IPS-18c (cell line): ENCODE data around the gene CELSR1.
A peak's percentile ranks its signal among the peaks of the same experiment; 100 is the strongest.

Experiments
- H3K4me3 ChIP-seq: 2 replicates; pipeline ENCODE4 v1.7.0; 2013; ENCODE audit warnings: low read depth, mild to moderate bottlenecking, low read length, moderate library complexity; ENCODE audit not compliant: insufficient read depth
- H3K9me3 ChIP-seq: one replicate; pipeline ENCODE4 v1.6.1; 2013; ENCODE audit warnings: mild to moderate bottlenecking, low read length, moderate library complexity; ENCODE audit not compliant: control insufficient read depth, insufficient read depth

The CELSR1 gene

DNA sequence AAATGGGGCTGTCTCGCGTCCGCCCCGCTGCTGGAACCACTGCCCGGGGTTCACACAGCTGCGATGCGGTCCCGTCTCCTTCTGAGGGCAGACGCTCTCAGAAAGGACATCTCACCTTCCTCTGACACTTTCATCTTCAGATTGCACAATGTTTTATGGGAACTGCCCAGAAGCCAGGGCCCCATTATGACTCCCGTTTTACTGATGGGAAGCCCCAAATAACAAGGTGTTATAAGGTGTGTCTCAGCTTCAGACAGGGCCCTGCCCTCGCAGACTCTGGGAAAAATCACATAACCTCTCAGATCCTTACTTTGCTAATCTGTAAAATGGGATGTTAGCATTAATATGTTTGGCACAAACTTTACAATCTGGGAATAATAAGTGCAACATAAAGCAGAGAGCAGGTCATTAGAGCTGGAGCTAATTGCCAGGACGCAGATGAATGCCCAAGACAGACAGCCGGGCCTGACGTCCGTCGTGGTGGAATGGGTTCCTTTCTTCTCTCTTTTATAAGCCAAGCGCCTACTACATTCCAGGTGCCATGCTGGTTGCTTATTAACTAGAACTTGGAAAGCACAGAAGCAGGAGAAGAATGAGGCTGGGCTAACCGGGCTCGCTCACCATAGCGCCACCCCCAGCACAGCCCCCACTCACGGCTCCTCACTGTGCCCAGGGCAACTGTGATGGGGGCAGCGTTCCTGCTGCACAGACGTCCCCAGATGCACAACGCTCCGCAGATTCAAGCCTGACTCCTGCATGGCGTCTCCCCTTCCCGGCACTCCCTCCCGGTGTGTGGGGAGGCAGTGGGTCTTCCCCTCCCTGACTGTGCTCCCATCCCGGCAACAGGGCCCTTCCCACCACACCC is 158.1 kb downstream of the CELSR1 start:
- no peak overlapping the region for H3K4me3 ChIP-seq

DNA sequence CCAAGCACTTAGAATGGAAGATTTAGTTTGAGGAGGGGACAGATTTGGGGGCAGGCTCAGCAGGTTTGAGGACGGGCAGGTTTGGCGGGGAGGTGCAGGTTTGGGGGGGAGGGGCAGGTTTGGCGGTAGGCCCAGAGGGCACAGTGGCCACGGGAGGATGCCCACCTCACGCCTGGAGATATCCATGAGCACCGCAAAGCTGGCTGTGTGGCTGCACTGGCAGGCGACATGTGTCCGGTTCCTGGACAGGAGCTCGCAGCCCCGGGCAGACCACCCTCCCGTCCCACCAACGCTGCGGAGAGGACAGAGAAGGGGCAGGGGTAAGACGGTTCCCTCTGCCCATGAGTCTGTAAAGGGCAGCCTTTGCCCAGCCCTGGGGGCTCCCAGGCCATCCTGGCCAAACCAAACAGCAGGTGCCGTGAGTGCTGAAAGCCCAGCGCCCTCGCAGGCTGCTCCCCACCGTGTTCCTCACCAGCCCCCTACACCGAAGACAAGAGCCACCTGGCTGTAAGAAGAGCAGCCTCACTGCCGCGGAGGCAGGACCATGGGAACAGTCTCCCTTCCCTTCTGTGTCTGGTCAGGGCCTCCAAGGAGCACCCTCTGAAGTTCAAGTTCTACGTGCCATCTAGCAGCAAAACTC is 158.9 kb downstream of the CELSR1 start:
- Histone ChIP-seq H3K4me3 (0 out of 2 replicates have a peak overlapping the region, but pooled peaks have one; percentile 17), H3K9me3 (peaks cover 2% of the 10 kb centered on the region)

More for the DNA sequence above, 158.1 kb downstream of the CELSR1 start:
- peaks cover 2% of the 10 kb centered on the region for H3K9me3 ChIP-seq

DNA sequence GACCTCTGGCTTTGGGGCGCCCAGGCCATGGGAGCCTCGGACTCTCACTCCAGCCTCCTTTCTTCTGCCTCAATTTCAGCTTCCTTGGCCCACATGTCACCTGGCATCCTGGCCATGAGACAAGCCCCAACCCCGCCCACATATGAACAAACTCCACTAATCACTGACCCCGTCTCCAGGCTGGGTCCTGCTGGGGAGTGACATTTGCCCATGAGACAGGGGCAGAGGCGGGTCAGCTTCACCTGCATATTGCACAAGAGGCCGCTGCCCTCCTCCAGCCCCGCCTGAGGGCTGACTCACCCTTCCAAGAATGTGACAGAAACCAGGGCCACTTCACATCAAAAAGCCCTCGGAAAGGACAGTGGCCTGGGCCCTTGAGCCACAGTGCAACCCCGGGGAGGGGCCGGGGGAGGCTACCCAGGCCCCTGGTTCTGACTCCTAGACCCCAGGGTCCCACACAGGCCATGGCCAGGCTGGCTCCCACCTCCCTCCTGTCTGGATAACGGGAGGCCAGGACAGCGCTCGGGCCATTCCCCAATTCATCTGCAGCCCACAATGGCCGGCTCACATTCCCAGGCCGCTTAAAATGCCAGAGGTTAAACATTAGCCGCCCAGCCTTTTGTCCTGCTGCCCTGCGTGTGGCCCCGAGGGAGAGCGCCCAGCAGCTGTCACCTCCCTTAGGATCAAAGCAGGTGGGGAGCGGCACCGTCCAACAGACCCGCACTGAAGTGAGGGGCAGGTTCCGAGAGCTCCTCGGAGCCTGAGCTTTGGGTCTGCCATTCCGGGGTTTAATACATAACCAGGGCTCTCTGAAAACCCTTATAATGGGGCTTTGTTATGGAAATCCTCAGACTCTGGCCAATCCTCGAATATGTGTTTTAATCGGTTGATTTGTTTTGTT is 159.6 kb downstream of the CELSR1 start:
- Histone ChIP-seq H3K4me3 (no peak overlapping the region), H3K9me3 (peaks cover 2% of the 10 kb centered on the region)

DNA sequence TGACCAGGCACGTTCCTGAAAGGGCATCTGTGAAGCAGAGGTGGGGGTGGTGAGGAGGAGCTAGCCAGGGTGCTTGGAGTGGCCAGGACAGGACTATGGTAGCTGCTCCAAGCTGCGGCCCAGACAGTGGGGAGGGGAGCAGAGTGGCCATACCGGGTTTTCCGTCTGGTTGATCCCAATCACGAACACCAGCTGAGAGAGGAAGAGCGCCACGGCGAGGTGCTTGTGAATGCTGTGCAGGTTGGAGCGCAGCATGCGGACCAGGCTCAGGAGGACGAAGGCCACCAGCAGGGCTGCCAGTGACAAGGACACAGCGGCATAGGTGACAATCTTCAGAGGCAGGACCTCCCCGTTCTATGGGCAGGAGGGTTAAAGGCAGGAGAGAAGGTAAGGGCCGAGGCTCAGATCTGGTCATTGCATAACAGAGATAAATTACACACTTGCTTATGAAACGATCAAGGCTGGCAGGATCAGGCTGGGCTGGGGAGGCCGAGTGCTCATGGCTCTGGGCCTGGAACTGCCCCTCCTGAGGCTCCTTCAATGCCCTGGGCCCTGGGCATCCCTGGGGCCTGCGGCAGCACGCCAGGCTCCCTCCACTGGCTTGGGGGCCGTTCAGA is 160.4 kb downstream of the CELSR1 start:
- H3K9me3 ChIP-seq, result peaks cover 2% of the 10 kb centered on the region
- H3K4me3 ChIP-seq, result no peak overlapping the region

DNA sequence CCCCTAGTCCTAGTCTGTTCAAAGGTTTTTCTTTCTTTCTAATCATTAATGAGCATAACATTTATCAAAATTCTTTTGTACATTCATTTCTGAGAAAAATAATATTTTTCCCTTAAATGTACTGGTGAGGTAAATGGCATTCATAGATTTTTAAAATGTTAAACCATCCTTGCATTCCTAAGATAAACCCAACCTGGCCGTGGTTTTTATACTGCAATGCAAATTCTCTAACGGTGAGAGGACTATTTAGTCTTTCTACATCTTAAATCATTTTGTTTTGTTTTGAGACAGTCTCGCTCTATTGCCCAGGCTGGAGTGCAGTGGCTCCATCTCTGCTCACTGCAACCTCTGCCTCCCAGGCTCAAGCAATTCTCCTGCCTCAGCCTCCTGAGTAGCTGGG is 161.3 kb downstream of the CELSR1 start:
- no peak overlapping the region for H3K4me3 ChIP-seq
- H3K9me3 ChIP-seq, result peaks cover 2% of the 10 kb centered on the region

DNA sequence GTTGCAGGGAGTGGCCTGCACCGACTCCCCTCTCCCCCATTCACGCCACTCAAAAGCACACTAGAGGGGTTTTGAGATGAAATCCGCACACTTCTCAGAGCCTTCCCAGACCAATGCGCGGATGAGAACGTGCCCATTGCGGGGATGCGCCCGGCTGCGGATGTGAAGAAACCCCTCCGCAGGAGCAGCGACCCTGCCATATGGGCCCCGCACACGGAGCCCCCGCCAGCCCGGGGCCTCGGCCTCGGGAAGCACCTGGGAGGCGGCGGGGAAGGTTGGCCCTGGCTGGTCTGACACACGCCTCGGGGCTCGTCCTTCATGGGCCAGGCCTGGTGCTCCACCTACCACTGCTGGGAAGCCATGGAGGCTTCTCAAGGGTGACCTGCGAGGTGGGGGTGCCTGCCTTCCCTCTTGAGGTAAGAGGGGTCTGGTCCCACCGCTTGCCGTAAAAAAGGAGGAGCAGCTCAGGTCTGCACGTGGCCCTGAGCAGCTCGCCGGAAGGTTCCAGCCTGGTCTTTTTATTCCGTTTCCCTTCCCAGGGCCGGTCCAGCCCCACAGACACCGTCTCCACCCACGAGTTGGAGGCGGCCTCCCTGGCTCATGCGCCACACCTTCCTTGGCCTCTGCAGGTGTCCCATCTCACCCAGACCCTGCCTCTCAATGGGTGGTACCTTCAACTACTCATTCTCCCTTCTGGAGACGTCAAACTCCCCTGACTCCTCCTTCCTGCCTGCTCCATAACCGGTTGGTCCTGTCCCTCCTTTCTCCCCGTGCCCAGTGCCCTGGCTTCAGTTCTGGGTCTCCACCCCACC is 162.6 kb downstream of the CELSR1 start:
- H3K4me3 ChIP-seq, result no peak overlapping the region
- peaks cover 2% of the 10 kb centered on the region for H3K9me3 ChIP-seq

DNA sequence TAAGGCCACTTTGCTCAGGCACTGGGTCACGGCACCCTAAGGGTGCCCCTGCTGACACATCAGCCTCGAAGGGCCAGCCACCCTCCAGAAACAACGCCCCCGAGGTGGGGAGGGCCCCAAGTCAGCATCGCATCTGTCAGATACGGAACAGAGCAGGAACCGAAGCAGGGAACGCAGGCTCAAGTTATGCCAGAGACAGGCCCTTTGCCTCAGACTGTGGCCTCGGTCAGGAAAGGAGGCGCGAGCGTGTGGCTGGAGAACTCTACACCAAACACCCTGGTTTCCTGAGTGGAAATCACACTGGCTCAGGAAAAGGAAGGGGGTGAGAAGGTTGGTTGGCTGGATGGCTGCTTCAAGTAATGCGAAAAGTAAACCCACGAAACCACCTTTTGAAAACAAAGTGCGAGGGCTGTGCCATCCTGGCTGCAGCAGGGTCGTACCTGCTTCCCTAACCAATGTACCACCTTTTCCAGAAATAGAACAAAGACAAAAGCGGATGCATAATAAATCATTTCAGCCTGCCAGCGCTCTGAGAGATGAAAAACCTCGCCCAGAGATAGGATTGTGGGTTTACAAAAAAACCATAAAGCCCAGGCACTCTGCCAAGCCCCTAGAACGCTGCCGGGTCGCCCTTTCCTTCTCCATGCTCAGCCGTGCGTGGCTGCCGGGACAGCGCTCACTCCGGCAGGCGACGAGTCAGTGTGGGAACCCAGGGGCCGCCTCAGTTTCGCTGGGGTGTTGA is 163.3 kb downstream of the CELSR1 start:
- peaks cover 2% of the 10 kb centered on the region for H3K9me3 ChIP-seq
- no peak overlapping the region for H3K4me3 ChIP-seq

DNA sequence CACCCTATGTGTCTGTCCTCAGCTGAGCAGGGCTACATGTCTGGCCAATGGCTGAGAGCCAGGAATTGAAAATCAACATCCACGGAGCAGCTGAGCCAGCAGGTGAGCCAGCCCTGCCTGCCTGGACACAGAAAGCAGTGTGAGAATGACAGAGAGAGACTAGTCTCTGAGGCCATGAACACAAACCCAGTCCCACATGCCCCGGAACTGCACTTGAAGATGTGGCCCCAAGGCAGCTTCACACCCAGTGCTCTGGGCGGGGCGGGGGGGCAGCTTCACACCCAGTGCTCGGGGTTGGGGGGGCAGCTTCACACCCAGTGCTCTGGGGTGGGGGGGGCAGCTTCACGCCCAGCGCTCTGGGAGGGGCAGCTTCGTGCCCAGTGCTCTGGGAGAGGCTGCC is 164.3 kb downstream of the CELSR1 start:
- Histone ChIP-seq H3K4me3 (no peak overlapping the region), H3K9me3 (peaks cover 2% of the 10 kb centered on the region)

DNA sequence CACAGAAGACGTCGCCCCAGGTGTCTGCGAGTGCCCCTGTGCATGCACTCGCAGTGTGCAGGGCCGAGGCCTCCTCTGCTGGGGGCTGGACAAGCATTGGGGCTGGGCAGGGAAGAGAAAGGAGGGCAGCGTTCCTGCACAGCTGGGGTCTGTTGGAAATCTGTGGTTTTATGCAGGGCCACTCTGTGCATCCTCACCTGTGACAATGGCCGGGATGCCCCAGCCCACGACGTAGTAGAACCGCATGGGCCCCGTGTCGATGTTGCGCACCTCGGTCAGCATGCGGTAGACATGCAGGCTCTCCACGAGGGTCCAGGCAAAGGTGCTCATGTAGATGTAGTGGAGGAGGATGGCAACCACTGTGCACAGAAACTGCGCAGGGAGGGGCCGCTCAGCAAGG is 164.7 kb downstream of the CELSR1 start:
- no peak overlapping the region for H3K4me3 ChIP-seq

DNA sequence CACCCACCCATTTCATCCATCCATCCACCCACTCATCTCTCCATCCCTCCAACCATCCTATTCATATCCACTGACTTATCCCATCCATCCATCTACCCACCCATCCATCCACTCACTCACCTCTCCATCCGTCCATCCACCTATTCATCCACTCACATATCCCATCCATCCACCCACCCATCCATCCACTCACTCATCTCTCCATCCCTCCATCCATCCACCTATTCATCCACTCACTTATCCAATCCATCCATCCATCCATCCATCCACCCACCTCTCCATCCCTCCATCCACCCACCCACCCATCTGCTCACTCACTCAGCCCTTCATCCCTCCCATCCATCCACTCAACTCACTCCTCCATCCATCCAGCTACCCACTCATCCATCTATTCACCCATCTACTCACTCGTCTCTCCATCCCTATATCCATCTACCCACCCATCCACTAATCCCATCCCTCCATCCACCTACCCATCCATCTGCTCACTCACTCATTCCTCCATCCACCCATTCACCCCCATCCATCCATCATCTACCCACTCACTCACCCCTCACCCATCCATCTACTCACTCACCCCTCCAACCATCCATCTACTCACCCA is 165.7 kb downstream of the CELSR1 start:
- H3K9me3 ChIP-seq, result peaks cover 2% of the 10 kb centered on the region
- no peak overlapping the region for H3K4me3 ChIP-seq

More for the DNA sequence above, 164.7 kb downstream of the CELSR1 start:
- H3K9me3 ChIP-seq, result peaks cover 2% of the 10 kb centered on the region

DNA sequence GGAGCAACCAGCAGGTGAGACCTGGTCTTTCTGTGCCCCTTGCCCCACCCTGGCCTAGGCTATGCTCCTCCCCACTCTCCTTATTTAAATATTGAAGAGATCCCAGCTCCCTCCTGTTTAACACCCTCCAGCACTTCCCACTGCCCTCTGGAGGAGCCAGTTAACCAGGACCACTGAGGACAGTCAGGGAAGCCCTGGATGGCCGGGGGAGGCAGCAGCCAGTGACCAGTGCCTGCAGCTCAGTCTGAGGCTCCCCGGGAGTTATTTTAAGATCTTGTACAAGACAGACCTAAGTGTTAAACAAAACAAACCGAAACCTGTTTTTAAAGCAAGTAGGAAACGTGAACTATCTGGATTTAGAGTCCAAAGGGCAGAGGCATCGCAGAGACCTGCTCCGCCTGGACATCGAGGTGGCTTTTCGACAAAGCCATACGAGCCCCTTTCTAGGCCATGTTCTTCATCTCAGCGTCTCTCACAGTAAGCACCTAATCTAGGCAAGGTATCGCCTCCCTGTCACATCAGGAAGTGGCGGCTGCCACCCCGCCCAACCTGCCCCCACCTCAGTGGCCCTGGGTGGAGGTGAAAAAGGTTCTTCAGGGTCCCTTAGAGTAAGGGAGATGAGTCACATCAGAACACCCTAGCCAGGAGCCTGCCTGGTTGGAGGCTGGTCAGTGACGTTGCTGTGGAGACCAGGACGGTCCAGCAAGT is 166.7 kb downstream of the CELSR1 start:
- no peaks in the 10 kb centered on the region for H3K9me3 ChIP-seq
- no peak overlapping the region for H3K4me3 ChIP-seq

DNA sequence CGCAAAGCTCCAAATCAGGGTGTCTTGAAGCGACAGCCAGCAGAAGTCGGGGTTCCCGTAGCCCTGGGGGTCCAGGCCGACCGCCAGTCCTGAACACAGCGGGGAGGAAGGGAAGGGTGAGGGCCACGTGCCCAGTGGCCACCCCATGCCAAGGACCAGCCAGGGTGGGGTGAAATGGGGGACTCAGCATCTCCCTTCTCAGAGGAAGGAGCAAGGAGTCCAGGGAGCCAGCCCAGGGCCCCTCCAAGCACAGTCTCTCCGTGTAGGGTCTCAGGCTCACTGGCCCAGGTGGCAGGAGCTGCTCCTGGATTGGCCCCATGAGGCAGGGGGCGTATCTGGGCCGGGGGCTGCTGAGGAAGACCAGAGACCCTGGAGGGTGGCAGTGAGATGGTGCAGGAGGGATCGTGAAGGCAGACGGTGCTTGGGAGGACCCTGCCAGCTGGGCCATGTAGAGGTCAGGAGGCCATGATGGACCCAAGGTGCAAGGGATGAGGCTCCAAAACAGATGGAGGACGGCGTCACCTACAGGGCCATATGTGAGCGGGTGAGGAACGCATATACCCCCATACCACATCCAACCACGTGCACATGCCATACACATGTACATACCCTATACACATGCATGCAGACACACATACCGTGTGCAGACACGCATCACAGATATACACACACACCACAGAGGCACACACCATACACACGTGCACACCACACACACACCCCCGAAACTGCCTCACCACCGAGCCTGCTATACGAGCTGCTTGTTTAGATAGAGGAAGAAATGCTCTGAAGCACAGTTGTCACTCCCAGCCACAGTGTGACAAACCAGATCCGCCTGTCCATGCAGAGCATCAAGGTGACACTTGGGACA is 167.5 kb downstream of the CELSR1 start:
- Histone ChIP-seq H3K4me3 (no peak overlapping the region), H3K9me3 (no peaks in the 10 kb centered on the region)

DNA sequence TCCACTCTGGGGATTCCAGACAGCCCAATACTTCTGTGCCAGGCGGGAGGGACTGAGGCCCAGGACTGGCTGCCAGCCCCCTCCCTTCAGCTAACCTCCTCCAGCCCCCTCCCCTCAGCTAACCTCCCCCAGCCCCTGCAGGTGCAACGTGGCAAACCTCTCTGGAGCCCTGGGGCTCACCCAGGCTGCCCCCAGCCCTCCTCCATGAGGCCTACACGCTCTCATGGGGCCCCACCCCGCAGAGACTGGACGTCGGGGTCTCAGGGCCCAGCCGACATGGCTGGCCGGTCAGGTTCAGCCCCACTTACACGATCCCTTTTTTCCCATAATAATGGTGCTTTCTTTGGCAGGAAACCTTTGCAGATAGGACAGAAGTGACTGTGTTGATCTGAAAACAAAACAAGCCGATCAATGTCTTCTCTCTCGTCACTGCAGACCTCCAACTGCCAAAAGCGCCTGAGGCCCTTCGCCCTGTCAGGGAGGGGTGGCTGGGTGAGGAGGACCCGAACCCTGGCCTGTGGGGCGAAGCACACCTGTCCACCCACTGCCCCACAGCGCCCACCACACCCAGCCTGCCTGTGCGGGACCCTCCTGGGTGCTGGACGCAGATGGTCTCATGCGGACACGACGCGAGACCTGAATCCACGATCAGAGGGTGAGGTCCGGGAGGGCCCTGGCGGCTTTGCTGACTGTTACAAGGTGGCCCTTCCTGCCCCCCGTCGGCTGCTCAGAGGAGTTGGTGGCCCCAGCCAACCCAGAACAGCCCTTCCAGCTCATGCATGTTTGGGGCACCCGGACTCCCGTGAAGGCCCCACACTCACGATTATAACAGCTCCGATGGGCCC is 168.3 kb downstream of the CELSR1 start:
- no peak overlapping the region for H3K4me3 ChIP-seq
- H3K9me3 ChIP-seq, result no peaks in the 10 kb centered on the region
